CD4-positive, CD25-positive, alpha-beta regulatory T cell (primary cell): ENCODE results near the gene VPS52. TPM values are rescaled to one million over a fixed set of nuclear protein-coding genes. Genes with fewer than 3 reads are reported as not detected.

Experiments
- ATAC-seq, 2 donors: fragments of 150-1000 bp; cut with Tn5 transposase; one replicate each; pipeline ENCODE4 v1.10.0; 2021; ENCODE audit warnings: low read depth in 2 of 2, moderate number of reproducible peaks in 2 of 2, moderate library complexity in 1 of 2
- DNase-seq, 3 donors: peaks; one replicate each; pipeline versions ENCODE4 v3.0.0 to v3.0.0-alpha.2; 2012 to 2022; ENCODE audit warnings: mixed read lengths in 1 of 3
- H3K27ac ChIP-seq: one replicate; pipeline ENCODE4 v1.7.0; 2013; ENCODE audit warnings: mild to moderate bottlenecking, low read length; ENCODE audit not compliant: insufficient read depth, poor library complexity, severe bottlenecking
- H3K27me3 ChIP-seq: one replicate; pipeline ENCODE4 v1.7.0; 2013; ENCODE audit warnings: low read length; ENCODE audit not compliant: control insufficient read depth, insufficient read depth
- H3K36me3 ChIP-seq: one replicate; pipeline ENCODE4 v1.7.0; 2013; ENCODE audit warnings: mild to moderate bottlenecking, low read length, moderate library complexity; ENCODE audit not compliant: control insufficient read depth, insufficient read depth
- H3K4me1 ChIP-seq: 2 replicates; pipeline ENCODE4 v1.7.0; 2013; ENCODE audit warnings: mild to moderate bottlenecking, low read length; ENCODE audit not compliant: insufficient read depth, control insufficient read depth, poor library complexity, severe bottlenecking
- H3K4me3 ChIP-seq: one replicate; pipeline ENCODE4 v1.7.0; 2013; ENCODE audit warnings: low read depth, mild to moderate bottlenecking, low read length, moderate library complexity
- H3K9me3 ChIP-seq, 2 experiments: 1 replicate in 1 of 2; 2 replicates in 1 of 2; pipeline ENCODE4 v1.7.0; 2013; ENCODE audit warnings: low read length in 2 of 2, mild to moderate bottlenecking in 1 of 2, moderate library complexity in 1 of 2; ENCODE audit not compliant: control insufficient read depth in 2 of 2
- H3K27ac Mint-ChIP-seq, 3 donors: one replicate each; pipeline ENCODE4 v1.8.0; 2020 to 2022; ENCODE audit warnings: mild to moderate bottlenecking in 3 of 3, mixed read lengths in 3 of 3, moderate library complexity in 2 of 3
- H3K27me3 Mint-ChIP-seq: one replicate; pipeline ENCODE4 v1.8.0; 2022; ENCODE audit warnings: mild to moderate bottlenecking, mixed read lengths
- H3K36me3 Mint-ChIP-seq: one replicate; pipeline ENCODE4 v1.8.0; 2020; ENCODE audit warnings: mixed read lengths
- H3K4me1 Mint-ChIP-seq, 4 donors: one replicate each; pipeline ENCODE4 v1.8.0; 2020 to 2022; ENCODE audit warnings: mixed read lengths in 4 of 4, mild to moderate bottlenecking in 1 of 4
- H3K4me3 Mint-ChIP-seq, 4 donors: one replicate each; pipeline ENCODE4 v1.8.0; 2020 to 2022; ENCODE audit warnings: mild to moderate bottlenecking in 4 of 4, mixed read lengths in 4 of 4, moderate library complexity in 3 of 4
- H3K9me3 Mint-ChIP-seq, 7 donors: one replicate each; pipeline ENCODE4 v1.8.0; 2020 to 2022; ENCODE audit warnings: mixed read lengths in 7 of 7, mild to moderate bottlenecking in 3 of 7, moderate library complexity in 2 of 7
- polyA plus RNA-seq, 4 donors: library from polyadenylated mRNA; unstranded; fragments of 300-500 nt; fragmentation: Illumina TruSeq; gene quantifications; one replicate each; pipeline ENCODE4 v1.2.3, GENCODE V29; 2021
- total RNA-seq: library from RNA; stranded (reverse); gene quantifications from one replicate; pipeline ENCODE4 v1.2.3, GENCODE V29; 2022

Gene VPS52
- total and polyA plus RNA-seq, 5 donors from 2014 or later = 12.4 to 70.6 (median 15.1) TPM

DNA sequence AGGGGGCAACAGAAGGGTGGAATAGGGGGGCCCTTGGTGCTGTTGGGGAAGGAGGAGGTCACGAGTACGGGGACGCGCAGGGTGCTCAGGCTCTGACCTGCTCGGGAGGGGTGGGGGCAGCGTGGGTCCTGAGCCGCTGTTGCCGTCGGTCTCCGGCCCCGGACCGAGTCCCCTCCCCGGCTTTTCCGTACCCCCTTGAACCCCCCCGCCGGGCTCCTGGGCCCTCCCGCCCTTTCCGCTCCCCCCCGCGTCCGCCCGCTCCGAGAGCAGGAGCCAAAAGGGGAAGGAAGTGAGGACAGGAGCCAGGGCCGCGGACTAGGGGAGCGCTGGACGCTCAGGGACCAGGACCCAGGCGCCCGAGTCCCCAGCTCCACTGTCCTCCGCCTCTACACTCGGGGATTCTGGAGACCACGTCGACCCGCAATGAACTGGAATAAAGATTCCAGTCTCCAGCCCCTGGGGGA lies 27.1 kb upstream of the VPS52 start, which contains the start of gene RGL2:
Gene RGL2, minus strand, starts transcription at position 170 of the 464 bp plus-strand sequence. CDS start 332 bp downstream, outside the sequence.
- DNase-seq = peak in 2 of 3 donors; percentile 54 to 78
- peak within 1 kb of the TSS; percentile 99 to 100 (median 100) for H3K4me3 Mint-ChIP-seq
- H3K27ac Mint-ChIP-seq = peak within 1 kb of the TSS; percentile 98 to 100 (median 100)
- H3K4me1 Mint-ChIP-seq = peaks cover 0 to 52% (median 26%) of the 10 kb centered on the region in 4 donors
- H3K4me3 ChIP-seq = peak within 1 kb of the TSS; percentile 90
- peak; percentile 34 to 45 for ATAC-seq
- H3K36me3 ChIP-seq = peaks cover 30% of the 10 kb centered on the region
- H3K27ac ChIP-seq = peak within 1 kb of the TSS; percentile 92
- peaks cover 0 to 3% (median 0%) of the 10 kb centered on the region in 7 donors for H3K9me3 Mint-ChIP-seq
- peaks cover 14% of the 10 kb centered on the region for H3K36me3 Mint-ChIP-seq
- no peaks in the 10 kb centered on the region for H3K9me3 ChIP-seq
- H3K4me1 ChIP-seq = peaks cover 27% of the 10 kb centered on the region
- peaks cover 10% of the 10 kb centered on the region for H3K27me3 Mint-ChIP-seq
- H3K27me3 ChIP-seq = no peaks in the 10 kb centered on the region

DNA sequence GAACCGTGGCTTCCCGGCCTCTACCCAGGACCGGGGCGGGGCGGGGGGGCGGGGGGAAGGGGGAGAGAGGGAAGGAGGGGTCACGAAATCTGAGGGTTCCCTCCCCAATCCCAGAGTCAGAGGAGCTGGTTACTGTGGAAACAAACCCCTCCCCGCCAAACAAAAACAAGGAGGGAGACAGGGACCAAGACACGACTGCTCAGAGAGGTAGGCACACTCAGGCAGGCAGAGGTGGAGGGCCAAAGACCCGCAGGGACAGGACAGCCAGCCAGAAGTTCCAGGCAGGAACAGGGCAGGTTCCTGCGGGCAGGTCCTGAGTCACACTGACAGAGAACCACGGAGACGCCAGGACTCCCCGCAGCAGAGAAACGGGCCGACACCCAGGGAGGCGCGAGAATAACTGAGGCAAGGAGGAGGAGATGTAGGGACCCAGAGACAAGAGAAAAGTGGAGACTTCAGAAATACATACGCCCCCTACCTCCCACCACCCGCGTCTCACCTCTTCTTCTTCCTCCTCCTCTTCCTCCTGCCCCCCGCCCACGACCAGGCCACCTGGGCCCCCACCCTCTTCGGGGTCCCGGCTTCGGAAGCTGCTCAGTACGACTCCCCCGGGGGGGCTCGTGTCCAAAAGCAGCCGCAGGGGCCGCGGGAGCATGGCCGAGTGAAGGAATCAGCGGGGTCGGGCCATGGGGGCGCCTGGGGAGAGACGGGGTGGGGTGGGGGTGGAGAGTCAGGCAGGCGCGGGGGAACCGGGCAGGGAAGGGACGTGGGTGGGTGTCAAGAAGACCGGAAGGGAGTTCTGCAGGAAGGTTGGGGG lies 26.5 kb upstream of the VPS52 start:
- ATAC-seq (peak in 1 of 2 donors; percentile 6), DNase-seq (peak; percentile 54 to 69 (median 63))
- peak overlapping the region; percentile 95 to 100 (median 100) for H3K4me3 Mint-ChIP-seq
- peaks cover 8% of the 10 kb centered on the region for H3K36me3 Mint-ChIP-seq
- peaks cover 0 to 3% (median 0%) of the 10 kb centered on the region in 7 donors for H3K9me3 Mint-ChIP-seq
- H3K4me1 Mint-ChIP-seq = peaks cover 0 to 48% (median 22%) of the 10 kb centered on the region in 4 donors
- H3K4me3 ChIP-seq = peak overlapping the region; percentile 67
- peaks cover 10% of the 10 kb centered on the region for H3K27me3 Mint-ChIP-seq
- H3K9me3 ChIP-seq = no peaks in the 10 kb centered on the region
- no peaks in the 10 kb centered on the region for H3K27me3 ChIP-seq
- H3K27ac Mint-ChIP-seq = peak overlapping the region; percentile 98 to 100 (median 100)
- H3K4me1 ChIP-seq = peaks cover 27% of the 10 kb centered on the region
- peak overlapping the region; percentile 92 for H3K27ac ChIP-seq
- peaks cover 30% of the 10 kb centered on the region for H3K36me3 ChIP-seq

DNA sequence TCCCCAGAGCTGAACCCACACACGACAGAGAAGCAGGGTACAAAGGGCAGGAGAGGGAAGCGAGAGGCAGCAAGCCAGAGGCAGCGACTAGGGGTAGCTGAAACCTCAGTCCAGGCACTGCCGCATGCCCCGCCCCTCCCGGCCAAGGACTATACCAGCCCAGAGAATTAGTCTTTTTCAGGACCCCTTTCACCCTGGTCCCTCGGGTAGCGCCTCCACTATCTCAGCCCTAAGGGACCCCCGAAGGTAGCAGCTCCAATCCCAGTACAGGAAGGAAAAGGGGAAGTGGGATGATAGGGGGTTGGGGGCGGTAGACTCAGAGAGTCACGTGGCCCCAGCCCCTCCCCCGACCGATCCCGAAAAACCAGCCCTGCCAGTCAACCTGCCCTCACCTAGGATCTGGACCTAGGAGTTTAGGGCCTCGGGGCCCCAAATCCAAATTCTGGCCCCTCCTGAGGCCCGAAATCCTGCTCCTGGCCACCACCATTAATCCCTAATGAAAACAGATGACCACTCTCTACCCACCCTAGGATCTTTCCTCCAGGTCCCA lies 25.8 kb upstream of the VPS52 start:
- Histone ChIP-seq H3K9me3 (no peaks in the 10 kb centered on the region), H3K4me3 (no peak overlapping the region), H3K27me3 (no peaks in the 10 kb centered on the region), H3K4me1 (peaks cover 27% of the 10 kb centered on the region), H3K27ac (peak overlapping the region; percentile 92), H3K36me3 (peaks cover 34% of the 10 kb centered on the region)
- H3K9me3 Mint-ChIP-seq = peaks cover 0 to 3% (median 0%) of the 10 kb centered on the region in 7 donors
- no peak for DNase-seq
- peaks cover 0 to 48% (median 22%) of the 10 kb centered on the region in 4 donors for H3K4me1 Mint-ChIP-seq
- H3K36me3 Mint-ChIP-seq = peaks cover 8% of the 10 kb centered on the region
- ATAC-seq = no peak
- H3K27ac Mint-ChIP-seq = peak overlapping the region in 1 of 3 donors; percentile 100
- peaks cover 10% of the 10 kb centered on the region for H3K27me3 Mint-ChIP-seq
- H3K4me3 Mint-ChIP-seq = peak overlapping the region; percentile 80 to 100 (median 97)

DNA sequence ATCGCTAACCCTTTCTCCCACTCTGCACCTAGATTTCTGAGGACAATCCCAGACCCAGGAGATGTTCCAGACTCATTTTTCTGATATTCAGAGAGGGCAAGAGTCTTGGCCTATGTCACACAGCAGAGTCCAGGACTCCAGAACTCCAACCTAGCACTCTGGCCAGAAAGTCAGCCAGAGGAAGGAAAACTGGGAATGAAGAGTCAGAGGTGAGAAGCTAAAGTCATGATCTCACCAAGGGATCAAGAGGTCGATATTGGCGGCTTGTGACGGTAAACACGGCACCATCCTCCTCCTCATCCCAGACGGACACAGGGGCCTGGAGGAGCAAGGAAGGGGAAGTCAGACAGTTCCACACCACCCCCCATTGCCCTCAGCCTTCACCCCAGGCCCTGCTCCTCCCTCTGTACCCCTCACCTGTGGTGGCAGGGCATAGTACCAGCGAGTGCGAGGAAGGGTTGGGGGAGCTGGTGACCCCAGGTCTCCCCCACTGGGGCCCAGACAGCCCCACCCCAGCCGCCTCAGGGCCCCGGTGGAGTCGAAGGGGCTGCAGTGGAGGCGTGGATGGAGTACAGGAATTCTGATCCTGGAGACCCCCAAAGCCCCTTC lies 25.2 kb upstream of the VPS52 start:
- peak overlapping the region in 2 of 3 donors; percentile 55 to 100 for H3K27ac Mint-ChIP-seq
- Histone ChIP-seq H3K4me1 (peaks cover 27% of the 10 kb centered on the region), H3K27ac (peak overlapping the region; percentile 92), H3K9me3 (no peaks in the 10 kb centered on the region), H3K36me3 (peaks cover 39% of the 10 kb centered on the region), H3K4me3 (no peak overlapping the region), H3K27me3 (no peaks in the 10 kb centered on the region)
- H3K36me3 Mint-ChIP-seq = peaks cover 8% of the 10 kb centered on the region
- H3K4me3 Mint-ChIP-seq = peak overlapping the region; percentile 80 to 100 (median 97)
- peaks cover 0 to 3% (median 0%) of the 10 kb centered on the region in 7 donors for H3K9me3 Mint-ChIP-seq
- H3K27me3 Mint-ChIP-seq = peaks cover 10% of the 10 kb centered on the region
- peaks cover 0 to 51% (median 22%) of the 10 kb centered on the region in 4 donors for H3K4me1 Mint-ChIP-seq
- ATAC-seq (no peak), DNase-seq (no peak)

GRCh38 chr6:33295621-33296369 lies 24.1 kb upstream of the VPS52 start:
- Histone ChIP-seq H3K4me3 (no peak overlapping the region), H3K4me1 (peaks cover 27% of the 10 kb centered on the region)
- peaks cover 0 to 3% (median 0%) of the 10 kb centered on the region in 7 donors for H3K9me3 Mint-ChIP-seq

DNA sequence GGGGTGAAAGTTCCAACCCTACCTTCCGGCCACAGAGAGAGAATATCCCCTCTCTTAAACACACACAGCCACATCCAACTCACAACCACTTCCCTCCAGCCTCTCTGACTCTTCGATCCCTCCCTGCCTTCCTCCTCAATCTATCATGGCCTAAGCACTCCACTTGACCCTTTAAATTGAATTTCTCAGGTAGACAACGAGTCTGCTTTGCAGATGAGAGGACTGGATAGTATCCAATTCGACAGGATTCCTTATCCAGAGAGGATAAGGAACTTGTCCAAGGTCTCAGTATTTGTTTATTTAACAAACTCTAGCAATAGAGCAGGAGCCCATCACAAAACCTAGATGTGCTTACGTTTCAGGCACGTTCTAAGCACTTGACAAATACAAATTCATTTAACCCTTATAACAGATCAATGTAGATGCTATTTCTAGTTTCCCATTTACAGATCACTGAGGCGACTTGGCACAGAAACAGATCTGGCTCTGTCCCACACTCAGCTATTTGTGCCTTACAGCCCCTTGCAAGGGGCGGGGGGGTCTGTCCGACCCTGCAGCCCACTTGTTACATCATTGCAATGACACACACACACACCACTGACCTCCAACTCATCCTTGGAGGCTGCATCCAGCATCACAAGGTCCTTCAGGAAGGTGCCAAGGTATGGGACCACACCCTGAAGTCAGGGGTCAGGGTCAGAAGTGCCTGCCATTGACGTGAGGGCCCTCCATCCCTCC lies 22.6 kb upstream of the VPS52 start:
- Histone ChIP-seq H3K9me3 (no peaks in the 10 kb centered on the region), H3K27ac (no peak overlapping the region), H3K27me3 (no peaks in the 10 kb centered on the region), H3K4me1 (peaks cover 29% of the 10 kb centered on the region), H3K4me3 (no peak overlapping the region), H3K36me3 (peaks cover 45% of the 10 kb centered on the region)
- Mint-ChIP-seq H3K4me1 (peaks cover 9 to 47% (median 22%) of the 10 kb centered on the region in 4 donors), H3K27ac (peak overlapping the region in 1 of 3 donors; percentile 72), H3K36me3 (peaks cover 11% of the 10 kb centered on the region), H3K9me3 (peaks cover 0 to 3% (median 0%) of the 10 kb centered on the region in 7 donors), H3K4me3 (peak overlapping the region in 2 of 4 donors; percentile 73), H3K27me3 (peaks cover 2% of the 10 kb centered on the region)
- DNase-seq = no peak
- ATAC-seq = no peak

More at GRCh38 chr6:33295621-33296369, 24.1 kb upstream of the VPS52 start:
- Mint-ChIP-seq H3K27me3 (peaks cover 10% of the 10 kb centered on the region), H3K36me3 (peaks cover 8% of the 10 kb centered on the region), H3K4me1 (peaks cover 5 to 47% (median 20%) of the 10 kb centered on the region in 4 donors), H3K27ac (peak overlapping the region; percentile 40 to 100 (median 67)), H3K4me3 (peak overlapping the region; percentile 49 to 100 (median 78))
- Histone ChIP-seq H3K36me3 (peaks cover 45% of the 10 kb centered on the region), H3K27ac (no peak overlapping the region), H3K9me3 (no peaks in the 10 kb centered on the region), H3K27me3 (no peaks in the 10 kb centered on the region)
- DNase-seq (no peak), ATAC-seq (no peak)
